H1 (cell line): ENCODE measurements around the gene SUSD6. TPM values are rescaled to one million over a fixed set of nuclear protein-coding genes. Genes with fewer than 3 reads are reported as not detected.

Experiments
- PHF8 ChIP-seq: fragments of 200-600 bp; sonication (generic); conservative IDR thresholded peaks from 2 replicates; pipeline ENCODE4 v1.7.1; 2012; ENCODE audit warnings: low read depth, mild to moderate bottlenecking, inconsistent platforms, low read length, moderate library complexity
- polyA plus RNA-seq, 7 experiments: library from polyadenylated mRNA; depleted of rRNA in 3 of 7; stranded (reverse) in 5 of 7; unstranded in 2 of 7; fragments of >200 nt in 5 of 7; fragments of 200-250 nt in 2 of 7; gene quantifications; 1 replicate in 5 of 7; 2 replicates in 1 of 7; 4 replicates in 1 of 7; pipeline versions ENCODE4 v1.2.1 to v1.2.3, GENCODE V29; 2011 to 2013; ENCODE audit warnings: missing spikeins in 2 of 7, mixed read lengths in 2 of 7
- total RNA-seq: library from RNA; stranded (reverse); fragmentation: NEBNext Ultra II Directional; extraction: Animal tissue kit (Norgen Biotek cat#: 25700); gene quantifications from 2 replicates; pipeline ENCODE4 v1.2.1, GENCODE V29; 2021

The SUSD6 gene
- total and polyA plus RNA-seq, 2 of the 8 experiments (the other 6 are each of a cell fraction or from before 2014, with no cell fraction given) = 3.0 to 3.8 TPM

- TF ChIP-seq PHF8 = no peak
Observed at GRCh38 chr14:69712599-69713088, 101.2 kb downstream of the SUSD6 start (continued).
